GM18505 (cell line): ENCODE data around the gene FBXW12.

Experiments
- ATAC-seq: cut with Tn5 transposase; IDR thresholded peaks from one replicate; pipeline ENCODE4 v1.9.1; 2021; ENCODE audit not compliant: unreplicated experiment
- POLR2A ChIP-seq: IDR thresholded peaks from 4 replicates; pipeline ENCODE4 v1.6.1; 2011; ENCODE audit warnings: borderline replicate concordance; ENCODE audit not compliant: insufficient read depth, insufficient read length; ENCODE audit errors: extremely low read depth

Gene FBXW12

DNA sequence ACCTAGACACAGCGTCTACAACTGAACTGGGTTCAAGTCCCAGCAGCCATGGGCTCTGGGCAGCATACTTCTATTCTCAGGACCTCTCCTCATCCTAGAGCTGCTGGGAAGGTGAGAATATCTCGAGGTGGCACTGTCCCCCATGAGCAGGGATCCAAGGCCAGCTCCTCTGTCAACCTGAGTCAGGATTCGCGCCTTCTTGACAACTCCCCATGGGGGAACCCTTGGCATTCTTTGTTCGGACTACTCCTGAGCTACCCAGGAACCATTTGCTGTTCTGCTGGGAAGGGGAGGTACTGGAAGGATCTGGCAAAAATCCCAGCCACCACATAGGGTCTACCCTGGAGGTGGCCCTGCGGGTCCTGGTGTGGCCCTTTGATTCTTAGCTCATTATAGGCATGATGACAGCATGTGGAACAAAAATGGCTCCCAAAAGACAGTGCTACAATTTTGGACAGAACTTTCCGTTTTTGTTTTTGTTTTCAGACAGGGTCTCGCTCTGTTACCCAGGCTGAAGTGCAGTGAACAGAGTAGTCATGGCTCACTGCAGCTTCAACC is 35.6 kb downstream of the FBXW12 start:
- ATAC-seq, result no peak
- no peak for TF ChIP-seq POLR2A

DNA sequence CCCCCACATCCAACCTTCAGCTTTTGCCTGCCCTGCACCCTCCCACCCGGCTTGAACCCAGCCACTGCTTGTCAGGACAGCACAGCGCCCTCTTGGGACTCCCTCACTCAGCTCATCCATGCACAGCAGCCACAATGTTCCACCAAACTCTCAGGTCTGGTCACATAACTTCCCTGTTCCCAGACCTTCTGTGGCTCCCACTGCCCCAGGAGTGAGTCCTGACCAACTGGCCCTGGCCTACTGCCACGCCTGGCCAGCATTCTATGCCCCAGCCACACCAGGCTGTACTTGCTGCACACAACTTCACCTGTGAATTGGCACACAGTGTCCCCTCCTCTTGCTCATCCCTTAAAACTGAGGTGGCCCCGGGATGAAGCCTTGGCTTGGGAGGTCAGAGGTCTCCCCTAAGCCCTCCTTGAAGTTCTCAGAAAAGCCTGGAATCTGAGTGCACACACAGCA is 36.8 kb downstream of the FBXW12 start:
- TF ChIP-seq POLR2A, result no peak
- ATAC-seq, result no peak

DNA sequence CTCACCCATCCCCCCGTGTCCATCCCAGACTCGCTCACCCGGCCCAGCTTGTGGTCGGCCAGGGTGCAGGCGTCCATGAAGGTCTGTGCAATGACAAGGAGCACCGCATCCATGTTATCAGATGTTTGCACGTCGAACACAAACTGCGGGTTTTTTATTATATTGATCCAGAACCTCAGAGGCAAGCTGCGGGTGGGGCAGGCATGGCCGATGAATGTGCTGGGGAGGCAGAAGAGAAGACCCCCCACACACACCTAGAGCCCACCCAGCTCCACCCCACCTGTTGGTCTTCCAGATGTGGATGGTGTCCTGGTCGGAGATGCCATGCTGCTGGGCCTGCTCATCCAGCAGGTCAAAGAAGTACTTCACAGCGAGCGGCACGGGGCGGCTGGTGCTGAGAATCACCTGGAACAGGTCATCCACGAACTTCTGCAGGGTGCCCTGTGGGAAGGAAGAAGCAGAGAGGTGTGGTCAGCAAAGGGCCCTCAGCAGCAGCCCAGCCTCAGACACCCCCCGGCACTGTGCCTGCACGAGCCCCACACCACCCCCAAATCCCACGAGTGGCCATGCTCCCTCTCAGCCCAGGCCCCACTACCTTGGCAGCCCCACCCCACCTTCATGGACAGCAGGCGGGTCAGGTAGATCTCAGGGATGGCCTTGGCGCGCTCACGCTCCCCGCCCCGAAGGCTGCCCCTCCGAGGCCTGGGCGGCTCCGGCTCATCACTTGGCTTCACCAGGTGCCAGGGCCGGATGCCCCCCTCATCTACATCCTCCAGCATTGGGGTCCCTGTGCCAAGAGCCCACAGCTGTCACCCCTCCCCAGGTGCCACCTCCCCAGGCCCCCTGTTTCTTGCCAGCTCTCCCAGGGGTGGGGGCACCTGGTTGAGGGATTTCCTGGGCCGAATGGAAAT is 37.5 kb downstream of the FBXW12 start:
- no peak for ATAC-seq
- TF ChIP-seq POLR2A, result no peak

DNA sequence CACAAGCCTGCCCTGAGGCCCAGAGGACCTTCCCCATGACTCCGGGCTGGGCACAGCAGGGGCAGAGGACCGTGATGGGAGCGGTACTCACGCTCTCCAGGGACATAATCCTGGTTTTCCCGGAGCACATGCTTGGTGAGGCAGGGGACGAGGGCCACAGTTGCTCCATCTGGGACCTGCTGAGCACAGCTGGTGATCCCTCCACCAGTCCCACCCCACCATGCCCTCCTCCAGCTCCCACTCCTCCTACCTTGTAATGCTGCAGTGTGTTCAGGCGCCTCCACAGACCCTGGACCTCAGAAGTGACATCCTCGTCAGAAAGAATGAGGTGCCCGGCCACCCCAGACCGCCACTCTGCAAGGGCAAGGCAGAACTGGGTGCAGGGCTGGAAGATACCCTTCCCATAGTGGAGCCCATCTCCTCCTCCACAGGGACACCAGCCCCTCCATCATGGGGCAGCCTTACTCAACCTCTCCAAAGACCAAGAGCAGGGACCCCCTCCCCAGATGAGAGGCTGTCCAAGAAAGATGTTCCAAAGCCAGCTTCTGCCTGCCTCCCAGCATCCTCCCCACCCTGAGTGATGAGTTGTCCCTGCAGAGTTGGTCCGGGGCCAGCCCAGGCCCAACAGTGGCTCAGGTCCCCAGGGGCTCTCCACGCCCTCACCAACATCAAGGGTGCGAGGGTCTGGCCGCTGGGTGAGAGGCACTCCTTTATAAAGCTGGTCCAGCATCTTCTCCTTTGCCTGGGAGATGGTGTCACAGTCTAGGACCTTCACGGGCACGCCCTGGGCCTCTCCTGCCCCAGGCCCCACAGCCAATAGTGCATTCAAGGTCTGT is 38.4 kb downstream of the FBXW12 start:
- TF ChIP-seq POLR2A, result no peak
- ATAC-seq, result no peak

DNA sequence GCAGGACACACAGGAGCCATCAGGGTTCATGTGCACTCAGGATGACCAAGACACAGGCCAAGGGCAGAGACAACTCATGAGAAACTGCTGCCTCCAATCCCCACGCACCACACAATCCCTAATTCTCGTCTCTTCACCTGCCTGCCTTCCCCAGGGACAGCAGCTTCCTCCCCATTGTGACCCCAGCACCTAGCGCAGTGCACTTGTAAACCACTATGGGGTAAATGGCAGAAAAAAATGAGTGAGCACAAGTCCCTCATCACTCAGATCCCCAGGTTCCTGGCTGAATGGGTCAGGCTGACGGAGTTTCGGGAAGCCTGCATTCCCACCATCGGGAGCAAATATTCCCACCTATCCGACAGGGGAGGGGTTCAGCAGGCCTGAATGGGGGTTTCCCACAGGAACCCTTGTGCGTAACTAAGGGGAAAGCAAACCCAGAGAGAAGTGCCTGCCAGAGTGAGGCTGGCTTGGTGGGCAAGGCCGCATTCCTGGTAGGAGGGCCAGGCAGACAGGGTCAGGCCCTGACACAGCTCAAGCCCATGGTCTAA is 39.1 kb downstream of the FBXW12 start:
- no peak for ATAC-seq
- no peak for TF ChIP-seq POLR2A

DNA sequence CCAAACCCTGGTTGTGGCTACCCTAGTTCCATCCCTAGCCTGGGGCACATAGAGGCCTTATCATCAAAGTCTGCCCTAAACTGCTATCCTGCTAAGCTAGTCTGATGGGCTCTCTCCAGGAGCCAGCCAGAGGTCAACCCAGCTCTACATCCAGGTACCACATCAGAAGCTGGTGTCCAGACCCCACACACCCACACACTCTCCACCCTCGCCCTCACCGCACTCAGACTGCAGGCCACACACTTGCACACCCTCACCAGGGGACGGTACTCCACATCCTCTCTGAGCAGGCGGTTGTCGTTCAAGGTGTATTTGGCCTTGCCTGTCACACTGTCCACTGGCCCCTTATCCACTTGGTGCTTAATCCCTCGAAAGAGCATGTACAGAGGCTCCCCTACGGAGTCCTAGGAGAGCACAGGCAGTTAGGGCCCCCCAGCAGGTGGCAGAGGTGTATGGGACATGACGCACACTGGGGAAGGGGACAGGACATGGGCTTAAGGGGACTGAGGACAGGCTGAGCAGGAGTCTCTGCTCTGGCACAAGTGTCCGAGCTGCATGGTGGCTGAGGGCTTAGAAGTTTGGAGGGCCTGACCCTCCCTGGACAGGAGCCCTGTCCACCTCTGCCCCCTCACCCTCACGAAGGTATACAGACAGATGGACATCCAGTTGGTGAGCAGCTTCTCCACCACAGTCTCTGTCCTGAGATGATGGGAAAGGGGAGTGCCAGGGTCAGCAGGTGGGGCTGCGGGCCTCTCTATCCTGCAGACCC is 39.8 kb downstream of the FBXW12 start:
- no peak for ATAC-seq
- TF ChIP-seq POLR2A, result no peak

DNA sequence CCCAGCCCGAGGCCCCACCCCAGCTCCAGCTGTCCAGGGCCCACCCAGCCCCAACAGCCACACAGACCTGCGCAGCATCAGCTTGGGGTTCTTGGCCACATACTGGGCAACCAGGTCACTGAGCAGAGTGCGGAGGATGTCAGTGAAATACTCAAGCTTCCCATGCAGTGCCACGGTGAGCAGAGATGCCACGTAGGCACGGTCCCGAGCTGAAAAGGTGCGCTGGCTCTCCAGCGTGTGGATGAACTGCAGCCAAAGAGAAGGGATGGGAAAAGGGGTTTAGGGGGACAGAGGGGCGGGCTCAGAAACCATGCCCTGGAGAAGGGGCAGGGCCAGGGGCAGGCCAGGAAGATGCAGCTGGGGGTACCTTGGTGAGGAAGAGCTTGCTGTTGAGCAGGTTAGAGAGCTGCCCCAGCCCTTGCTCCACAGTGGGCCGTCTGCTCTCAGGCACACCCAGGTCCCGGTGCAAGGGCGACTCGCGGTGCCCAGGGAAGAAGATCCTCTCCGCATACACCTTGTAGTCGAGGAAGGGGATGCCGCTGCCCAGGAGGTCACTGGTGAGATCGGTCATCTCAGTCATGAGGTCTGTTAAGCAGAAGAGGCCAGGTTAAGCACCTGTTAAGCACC is 40.5 kb downstream of the FBXW12 start:
- no peak for ATAC-seq
- no peak for TF ChIP-seq POLR2A

DNA sequence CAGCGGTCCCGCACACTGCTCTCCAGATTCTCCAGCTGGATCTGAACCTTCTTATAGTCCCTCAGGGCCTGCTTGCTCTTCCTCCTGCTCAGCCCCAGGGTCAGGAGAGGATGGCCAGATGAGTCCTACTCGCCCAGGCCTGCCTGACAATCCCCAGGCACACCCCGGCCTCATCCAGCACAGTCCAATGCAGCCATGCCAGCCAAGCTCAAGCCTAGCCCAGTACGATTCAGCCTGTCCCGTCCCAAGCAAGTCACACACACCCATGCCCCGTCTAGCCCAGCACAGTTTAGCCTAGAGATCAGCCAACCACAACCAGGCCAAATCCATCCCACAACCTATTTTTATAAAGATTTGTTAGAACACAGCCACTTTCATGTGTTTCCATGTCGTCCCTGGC is 41.1 kb downstream of the FBXW12 start:
- no peak for TF ChIP-seq POLR2A
- ATAC-seq, result no peak

DNA sequence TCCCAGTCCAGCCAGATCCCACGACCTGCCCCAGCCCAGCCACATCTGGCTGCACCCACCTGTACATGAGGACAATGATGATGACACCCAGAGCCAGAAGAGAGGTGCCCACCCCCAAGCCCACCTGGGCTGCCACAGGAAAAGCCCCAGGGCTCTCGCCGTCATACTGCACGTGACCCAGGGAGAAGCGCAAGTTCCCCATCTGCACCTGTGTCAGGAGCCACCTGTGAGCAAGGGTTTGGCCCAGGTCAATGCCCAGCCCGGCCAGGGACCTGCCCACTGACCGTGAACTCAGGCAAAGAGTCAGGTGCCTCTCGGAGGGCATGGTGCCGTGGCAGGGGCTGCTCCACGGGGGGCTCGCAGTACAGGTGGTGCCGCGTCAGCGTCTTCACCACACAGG is 41.6 kb downstream of the FBXW12 start:
- ATAC-seq, result no peak
- no peak for TF ChIP-seq POLR2A

DNA sequence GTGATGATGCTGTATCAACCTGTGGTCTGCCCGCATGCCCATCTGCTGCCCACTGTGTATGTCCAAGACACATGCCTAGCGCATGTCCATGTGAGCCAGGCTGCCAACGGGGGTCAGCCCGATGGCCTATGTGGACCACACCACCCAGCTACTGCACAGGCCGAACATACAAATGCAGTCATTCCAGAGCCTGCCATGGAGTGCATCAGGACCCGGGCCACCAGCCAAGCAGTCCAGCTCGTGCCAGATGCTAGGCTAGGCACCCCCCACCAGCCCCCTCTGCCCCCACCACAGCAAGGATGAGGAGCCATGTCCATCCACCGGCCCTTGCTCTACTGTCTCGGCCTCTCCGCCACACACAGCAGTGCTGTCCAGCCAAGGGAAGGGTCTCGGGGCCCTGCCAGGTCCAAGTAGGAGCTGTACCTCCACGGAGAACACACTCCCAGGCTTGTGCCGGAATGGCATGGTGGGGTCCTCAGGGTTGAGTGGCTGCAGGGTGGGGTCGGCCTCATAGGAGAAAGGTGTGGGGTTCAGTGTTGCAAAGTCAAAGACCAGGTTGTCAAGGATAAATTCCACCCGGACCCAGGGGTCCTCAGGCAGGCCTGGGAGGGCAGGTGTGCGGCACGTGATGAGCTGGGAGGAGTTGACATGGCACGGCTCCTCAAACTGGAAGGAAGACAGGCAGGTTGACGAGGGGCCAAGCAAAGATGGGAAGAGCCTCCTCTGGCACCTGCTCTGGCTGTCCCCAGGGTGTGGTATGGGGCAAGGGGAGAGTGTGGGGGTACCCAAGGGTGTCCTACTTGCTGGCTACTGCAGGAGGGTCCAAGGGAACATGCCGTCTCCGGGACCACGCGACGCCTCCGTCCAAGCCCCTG is 42.6 kb downstream of the FBXW12 start:
- ATAC-seq, result no peak
- TF ChIP-seq POLR2A, result no peak

DNA sequence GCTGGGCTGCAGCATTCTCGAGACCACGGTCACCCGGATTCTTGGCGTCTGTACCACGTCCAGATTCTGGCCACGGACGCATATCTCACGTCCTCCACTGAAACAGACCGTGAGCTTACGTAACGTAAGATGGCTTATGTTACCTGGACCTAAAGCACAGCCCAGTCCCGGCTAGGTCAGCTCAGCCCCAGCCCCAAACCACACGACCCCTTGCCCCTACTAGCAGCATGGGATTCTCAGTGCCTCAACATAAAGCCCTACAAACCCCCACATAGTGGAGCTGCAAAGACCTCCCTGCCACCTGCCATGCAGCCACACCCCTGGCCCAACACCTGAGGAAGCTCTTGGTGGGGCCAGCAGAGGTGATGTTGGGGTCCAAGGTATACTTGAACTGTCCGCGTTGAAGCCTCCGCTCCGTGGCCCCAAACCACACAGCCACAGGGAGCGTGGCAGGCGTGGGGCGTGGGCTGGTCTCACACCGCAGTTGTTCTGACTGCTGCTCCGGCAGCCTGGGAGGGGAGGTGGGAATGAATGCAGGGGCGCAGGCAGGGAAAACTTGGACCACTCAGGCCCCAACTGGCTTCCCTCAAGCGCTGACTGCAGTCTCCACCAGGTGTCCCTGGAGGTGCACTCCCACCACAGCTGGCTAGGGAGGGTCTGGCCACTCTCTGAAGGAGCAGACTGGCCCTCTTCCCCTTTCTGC is 43.4 kb downstream of the FBXW12 start:
- ATAC-seq, result no peak
- no peak for TF ChIP-seq POLR2A
